Measurements from ENCODE around the gene HDDC3. TPM values are rescaled to one million over a fixed set of nuclear protein-coding genes. Genes with fewer than 3 reads are reported as not detected.
A peak's percentile ranks its signal among the peaks of the same experiment; 100 is the strongest.

Gene HDDC3, protein sequence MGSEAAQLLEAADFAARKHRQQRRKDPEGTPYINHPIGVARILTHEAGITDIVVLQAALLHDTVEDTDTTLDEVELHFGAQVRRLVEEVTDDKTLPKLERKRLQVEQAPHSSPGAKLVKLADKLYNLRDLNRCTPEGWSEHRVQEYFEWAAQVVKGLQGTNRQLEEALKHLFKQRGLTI
- total RNA-seq (15.6 TPM), polyA plus RNA-seq (10 to 100 TPM; 24.4 to 36.2 (median 33.3) TPM)

DNA sequence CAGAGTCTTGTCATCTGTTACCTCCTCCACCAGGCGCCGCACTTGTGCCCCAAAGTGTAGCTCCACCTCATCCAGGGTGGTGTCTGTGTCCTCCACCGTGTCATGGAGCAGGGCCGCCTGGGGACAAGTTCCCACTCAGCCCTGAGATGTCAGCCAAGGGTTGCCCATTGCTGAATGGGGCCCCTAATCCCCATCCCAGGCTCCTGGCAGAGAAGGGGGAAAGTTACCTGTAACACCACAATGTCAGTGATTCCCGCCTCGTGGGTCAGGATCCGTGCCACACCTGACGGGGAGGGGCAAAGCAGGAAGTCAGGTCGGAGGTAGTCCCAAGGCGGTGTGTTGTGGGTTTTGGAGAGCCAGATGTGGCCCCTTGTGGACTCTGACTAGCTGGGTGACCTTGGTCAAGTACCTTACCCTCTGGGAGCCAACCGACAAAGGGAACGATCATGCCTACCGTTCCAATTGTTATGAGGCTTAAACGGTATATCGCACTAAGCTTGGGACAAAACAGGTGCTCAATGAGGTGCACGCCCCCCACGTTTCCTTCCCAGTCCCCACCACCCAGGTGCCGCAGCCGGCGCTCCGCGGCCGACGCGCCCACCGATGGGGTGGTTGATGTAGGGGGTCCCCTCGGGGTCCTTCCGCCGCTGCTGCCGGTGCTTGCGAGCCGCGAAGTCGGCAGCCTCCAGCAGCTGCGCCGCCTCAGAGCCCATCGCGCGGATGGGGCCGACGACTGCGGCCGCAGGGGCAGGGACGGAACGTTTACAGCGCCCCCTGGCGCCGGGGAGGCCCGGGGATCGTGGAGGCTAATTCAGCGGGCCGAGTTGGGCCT lies at the start of gene HDDC3:
Gene HDDC3, minus strand, starts transcription at position 722 of the 832 bp plus-strand sequence. Its CDS starts 9 bp downstream, at position 713.
- Histone ChIP-seq H3K36me3 (ENCODE audit: control insufficient read depth, insufficient read depth, low read length) (no peaks in the 10 kb centered on the region), H3K27me3 (ENCODE audit: control insufficient read depth, insufficient read depth, low read length) (no peaks in the 10 kb centered on the region), H3K4me3 (ENCODE audit: low read depth, low read length) (peak within 1 kb of the TSS; percentile 89), H3K4me1 (ENCODE audit: control insufficient read depth, insufficient read depth, low read length, poor library complexity, severe bottlenecking) (peaks cover 58% of the 10 kb centered on the region), H3K27ac (ENCODE audit: insufficient read depth, low read length, poor library complexity, severe bottlenecking) (peak within 1 kb of the TSS; percentile 93), H3K9me3 (ENCODE audit: control insufficient read depth in 2 of 2, low read length in 2 of 2) (no peaks in the 10 kb centered on the region)
- H3K9me3 Mint-ChIP-seq = no peaks in the 10 kb centered on the region
- peak within 1 kb of the TSS; percentile 88 to 99 (median 98) for H3K4me3 Mint-ChIP-seq
- peaks cover 8% of the 10 kb centered on the region for H3K36me3 Mint-ChIP-seq
- H3K27ac Mint-ChIP-seq = peak within 1 kb of the TSS; percentile 94 to 99 (median 99)
- peaks cover 11 to 66% (median 38%) of the 10 kb centered on the region in 4 donors for H3K4me1 Mint-ChIP-seq
- ATAC-seq (ENCODE audit: low read depth in 2 of 2) (peak; percentile 61 to 67), DNase-seq (peak; percentile 77 to 95 (median 87))
- no peaks in the 10 kb centered on the region for H3K27me3 Mint-ChIP-seq

DNA sequence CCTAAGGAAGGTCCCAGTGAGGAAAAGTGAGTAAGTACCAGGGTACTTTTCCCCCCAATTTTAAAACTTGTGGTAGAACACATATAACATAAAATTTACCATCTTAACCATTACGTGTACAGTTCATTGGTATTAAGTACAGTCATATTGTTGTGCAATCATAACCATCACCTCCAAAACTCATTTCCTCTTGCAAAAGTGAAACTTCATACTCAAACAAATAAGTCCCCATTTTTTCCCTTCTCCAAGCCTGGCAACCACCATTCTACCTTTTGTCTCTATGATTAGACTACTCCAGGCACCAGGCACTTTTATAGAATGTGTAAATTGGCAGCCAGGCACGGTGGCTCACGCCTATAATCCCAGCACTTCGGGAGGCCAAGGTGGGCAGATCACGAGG lies 49.8 kb upstream of the HDDC3 start:
- Mint-ChIP-seq H3K4me3 (no peak overlapping the region), H3K9me3 (no peaks in the 10 kb centered on the region), H3K36me3 (peaks cover 34% of the 10 kb centered on the region), H3K27ac (peak overlapping the region in 1 of 3 donors; percentile 68), H3K4me1 (peaks cover 2 to 17% (median 6%) of the 10 kb centered on the region in 4 donors), H3K27me3 (no peaks in the 10 kb centered on the region)
- H3K27ac ChIP-seq (ENCODE audit: insufficient read depth, low read length, poor library complexity, severe bottlenecking) = no peak overlapping the region
- H3K27me3 ChIP-seq (ENCODE audit: control insufficient read depth, insufficient read depth, low read length) = no peaks in the 10 kb centered on the region
- no peaks in the 10 kb centered on the region for H3K9me3 ChIP-seq (ENCODE audit: control insufficient read depth in 2 of 2, low read length in 2 of 2)
- ATAC-seq (ENCODE audit: low read depth in 2 of 2) (no peak), DNase-seq (peak in 1 of 3 donors; percentile 33)
- H3K4me3 ChIP-seq (ENCODE audit: low read depth, low read length) = no peak overlapping the region
- peaks cover 3% of the 10 kb centered on the region for H3K4me1 ChIP-seq (ENCODE audit: control insufficient read depth, insufficient read depth, low read length, poor library complexity, severe bottlenecking)
- H3K36me3 ChIP-seq (ENCODE audit: control insufficient read depth, insufficient read depth, low read length) = peaks cover 16% of the 10 kb centered on the region

DNA sequence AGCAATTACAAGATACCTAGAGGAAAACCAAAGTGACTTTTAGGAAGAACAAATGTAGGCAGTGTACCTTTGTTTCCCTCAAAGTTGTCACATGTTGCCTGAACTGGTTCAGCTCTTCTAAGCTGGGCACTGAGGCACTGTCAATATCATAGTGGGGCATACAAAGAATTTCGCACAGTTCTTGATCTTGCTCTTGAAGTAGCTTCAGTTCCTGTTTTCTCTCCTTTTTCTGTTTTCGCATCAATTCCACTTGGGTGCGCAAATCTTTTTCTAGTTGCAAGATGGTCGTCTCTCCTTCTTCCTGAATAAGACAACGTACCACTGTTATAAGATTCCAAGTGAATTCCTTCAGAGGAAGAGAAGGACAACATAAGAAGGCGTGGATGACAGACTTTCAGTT lies 49.3 kb upstream of the HDDC3 start:
- no peaks in the 10 kb centered on the region for H3K9me3 ChIP-seq (ENCODE audit: control insufficient read depth in 2 of 2, low read length in 2 of 2)

DNA sequence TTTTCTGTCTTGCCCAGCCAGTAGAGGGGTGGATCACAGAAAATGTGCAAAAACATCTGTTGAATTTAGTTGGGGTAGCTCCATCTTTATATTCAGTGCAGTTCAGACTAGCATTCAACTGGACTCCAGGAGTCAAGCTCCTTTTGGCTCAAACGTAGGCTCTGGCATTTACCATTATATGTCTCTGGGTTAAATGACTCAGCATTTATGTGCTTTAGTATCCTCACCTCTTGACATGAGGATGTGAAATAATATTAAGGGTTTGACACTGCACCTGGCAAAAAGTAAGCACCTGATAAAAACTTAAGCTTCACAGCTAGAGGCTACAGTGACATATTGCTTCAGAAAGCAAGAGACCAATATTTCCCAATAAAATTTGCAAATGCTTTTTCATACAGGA lies 47.2 kb upstream of the HDDC3 start:
- no peaks in the 10 kb centered on the region for H3K9me3 ChIP-seq (ENCODE audit: control insufficient read depth in 2 of 2, low read length in 2 of 2)
- H3K4me3 ChIP-seq (ENCODE audit: low read depth, low read length) = no peak overlapping the region
- H3K4me3 Mint-ChIP-seq = no peak overlapping the region
- no peak for DNase-seq
- H3K36me3 ChIP-seq (ENCODE audit: control insufficient read depth, insufficient read depth, low read length) = peaks cover 24% of the 10 kb centered on the region
- H3K36me3 Mint-ChIP-seq = peaks cover 33% of the 10 kb centered on the region
- no peaks in the 10 kb centered on the region for H3K27me3 ChIP-seq (ENCODE audit: control insufficient read depth, insufficient read depth, low read length)
- H3K9me3 Mint-ChIP-seq = no peaks in the 10 kb centered on the region
- no peaks in the 10 kb centered on the region for H3K4me1 ChIP-seq (ENCODE audit: control insufficient read depth, insufficient read depth, low read length, poor library complexity, severe bottlenecking)
- H3K27ac Mint-ChIP-seq = peak overlapping the region in 1 of 3 donors; percentile 38
- ATAC-seq (ENCODE audit: low read depth in 2 of 2) = no peak
- H3K27me3 Mint-ChIP-seq = no peaks in the 10 kb centered on the region
- H3K27ac ChIP-seq (ENCODE audit: insufficient read depth, low read length, poor library complexity, severe bottlenecking) = no peak overlapping the region
- H3K4me1 Mint-ChIP-seq = peaks cover 2 to 13% (median 5%) of the 10 kb centered on the region in 4 donors

More for the DNA sequence above, 49.3 kb upstream of the HDDC3 start:
- Histone ChIP-seq H3K27me3 (ENCODE audit: control insufficient read depth, insufficient read depth, low read length) (no peaks in the 10 kb centered on the region), H3K4me1 (ENCODE audit: control insufficient read depth, insufficient read depth, low read length, poor library complexity, severe bottlenecking) (no peaks in the 10 kb centered on the region), H3K27ac (ENCODE audit: insufficient read depth, low read length, poor library complexity, severe bottlenecking) (no peak overlapping the region), H3K4me3 (ENCODE audit: low read depth, low read length) (no peak overlapping the region), H3K36me3 (ENCODE audit: control insufficient read depth, insufficient read depth, low read length) (peaks cover 16% of the 10 kb centered on the region)
- ATAC-seq (ENCODE audit: low read depth in 2 of 2) (no peak), DNase-seq (no peak)
- H3K4me1 Mint-ChIP-seq = peaks cover 2 to 13% (median 5%) of the 10 kb centered on the region in 4 donors
- no peak overlapping the region for H3K4me3 Mint-ChIP-seq
- H3K36me3 Mint-ChIP-seq = peaks cover 34% of the 10 kb centered on the region
- H3K9me3 Mint-ChIP-seq = no peaks in the 10 kb centered on the region
- H3K27ac Mint-ChIP-seq = no peak overlapping the region
- no peaks in the 10 kb centered on the region for H3K27me3 Mint-ChIP-seq

DNA sequence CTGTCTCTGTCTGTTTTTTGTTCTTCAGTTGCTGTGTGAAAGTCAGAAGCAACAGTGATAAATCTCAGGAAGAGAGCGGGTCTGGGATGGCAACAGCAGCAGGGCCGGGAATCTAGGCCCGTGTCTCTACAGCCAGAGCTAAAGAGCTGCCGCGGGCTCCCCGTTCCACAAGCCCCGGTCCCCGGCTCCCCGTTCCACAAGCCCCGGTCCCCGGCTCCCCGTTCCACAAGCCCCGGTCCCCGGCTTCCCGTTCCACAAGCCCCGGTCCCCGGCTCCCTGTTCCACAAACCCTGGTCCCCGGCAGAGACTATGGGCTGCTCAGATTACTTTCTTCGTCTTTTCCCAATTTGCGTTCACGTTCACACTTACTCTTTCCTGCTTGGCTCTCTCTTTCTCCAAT lies 41.9 kb upstream of the HDDC3 start:
- Mint-ChIP-seq H3K27ac (no peak overlapping the region), H3K36me3 (peaks cover 21% of the 10 kb centered on the region), H3K4me1 (peaks cover 0 to 5% (median 0%) of the 10 kb centered on the region in 4 donors)

DNA sequence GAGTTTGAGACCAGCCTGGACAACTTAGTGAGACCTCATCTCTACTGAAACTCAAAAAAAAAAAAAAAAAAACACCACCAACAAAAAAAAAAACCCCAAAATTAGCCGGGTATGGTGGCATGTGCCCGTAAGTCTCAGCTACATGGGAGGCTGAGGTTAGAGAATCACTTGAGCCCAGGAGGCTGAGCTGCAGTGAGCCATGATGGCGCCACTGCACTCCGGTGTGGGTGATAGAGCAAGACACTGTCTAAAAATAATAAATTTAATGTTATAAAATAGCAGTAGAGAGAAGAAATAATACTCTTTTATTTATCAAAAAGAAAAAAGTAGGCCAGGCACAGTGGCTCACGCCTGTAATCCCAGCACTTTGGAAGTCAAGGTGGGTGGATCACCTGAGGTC lies 39.8 kb upstream of the HDDC3 start:
- DNase-seq = no peak
- H3K4me1 Mint-ChIP-seq = peaks cover 0 to 5% (median 0%) of the 10 kb centered on the region in 4 donors
- H3K27ac Mint-ChIP-seq = no peak overlapping the region
- H3K9me3 Mint-ChIP-seq = no peaks in the 10 kb centered on the region
- Histone ChIP-seq H3K4me1 (ENCODE audit: control insufficient read depth, insufficient read depth, low read length, poor library complexity, severe bottlenecking) (no peaks in the 10 kb centered on the region), H3K4me3 (ENCODE audit: low read depth, low read length) (no peak overlapping the region), H3K36me3 (ENCODE audit: control insufficient read depth, insufficient read depth, low read length) (peaks cover 42% of the 10 kb centered on the region), H3K9me3 (ENCODE audit: control insufficient read depth in 2 of 2, low read length in 2 of 2) (no peaks in the 10 kb centered on the region), H3K27ac (ENCODE audit: insufficient read depth, low read length, poor library complexity, severe bottlenecking) (no peak overlapping the region), H3K27me3 (ENCODE audit: control insufficient read depth, insufficient read depth, low read length) (no peaks in the 10 kb centered on the region)
- no peaks in the 10 kb centered on the region for H3K27me3 Mint-ChIP-seq
- H3K4me3 Mint-ChIP-seq = no peak overlapping the region
- no peak for ATAC-seq (ENCODE audit: low read depth in 2 of 2)
- H3K36me3 Mint-ChIP-seq = peaks cover 19% of the 10 kb centered on the region

More for the DNA sequence above, 41.9 kb upstream of the HDDC3 start:
- Mint-ChIP-seq H3K4me3 (no peak overlapping the region), H3K27me3 (no peaks in the 10 kb centered on the region), H3K9me3 (no peaks in the 10 kb centered on the region)
- Histone ChIP-seq H3K27ac (ENCODE audit: insufficient read depth, low read length, poor library complexity, severe bottlenecking) (no peak overlapping the region), H3K9me3 (ENCODE audit: control insufficient read depth in 2 of 2, low read length in 2 of 2) (no peaks in the 10 kb centered on the region), H3K4me1 (ENCODE audit: control insufficient read depth, insufficient read depth, low read length, poor library complexity, severe bottlenecking) (no peaks in the 10 kb centered on the region), H3K36me3 (ENCODE audit: control insufficient read depth, insufficient read depth, low read length) (peaks cover 29% of the 10 kb centered on the region), H3K27me3 (ENCODE audit: control insufficient read depth, insufficient read depth, low read length) (no peaks in the 10 kb centered on the region), H3K4me3 (ENCODE audit: low read depth, low read length) (no peak overlapping the region)
- ATAC-seq (ENCODE audit: low read depth in 2 of 2) = no peak
- DNase-seq = no peak

DNA sequence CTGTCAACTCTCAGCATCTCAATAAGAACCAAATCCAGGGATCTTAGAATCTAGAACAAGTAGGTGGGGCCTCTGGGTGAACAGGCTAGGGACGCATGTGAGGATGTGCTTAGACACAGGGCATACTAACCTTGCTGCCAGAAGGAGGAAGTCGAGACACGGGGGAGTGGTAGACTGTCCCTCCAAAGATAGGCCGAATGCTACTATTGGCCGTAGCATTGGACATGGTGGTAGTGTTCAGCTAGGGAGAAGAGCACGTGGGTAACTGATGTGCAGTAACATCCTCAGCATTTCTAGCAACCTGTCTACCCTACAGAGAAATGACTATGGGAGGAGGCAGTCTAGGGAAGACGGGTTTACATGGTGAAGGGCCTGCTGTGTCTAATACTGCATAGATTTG lies 37.9 kb upstream of the HDDC3 start:
- DNase-seq (no peak), ATAC-seq (ENCODE audit: low read depth in 2 of 2) (no peak)
- no peaks in the 10 kb centered on the region for H3K27me3 ChIP-seq (ENCODE audit: control insufficient read depth, insufficient read depth, low read length)
- Mint-ChIP-seq H3K27me3 (no peaks in the 10 kb centered on the region), H3K9me3 (no peaks in the 10 kb centered on the region), H3K27ac (no peak overlapping the region), H3K36me3 (peaks cover 31% of the 10 kb centered on the region), H3K4me1 (peaks cover 0 to 5% (median under 1%) of the 10 kb centered on the region in 4 donors), H3K4me3 (no peak overlapping the region)
- H3K4me1 ChIP-seq (ENCODE audit: control insufficient read depth, insufficient read depth, low read length, poor library complexity, severe bottlenecking) = no peaks in the 10 kb centered on the region
- peaks cover 44% of the 10 kb centered on the region for H3K36me3 ChIP-seq (ENCODE audit: control insufficient read depth, insufficient read depth, low read length)
- H3K27ac ChIP-seq (ENCODE audit: insufficient read depth, low read length, poor library complexity, severe bottlenecking) = no peak overlapping the region
- no peaks in the 10 kb centered on the region for H3K9me3 ChIP-seq (ENCODE audit: control insufficient read depth in 2 of 2, low read length in 2 of 2)
- H3K4me3 ChIP-seq (ENCODE audit: low read depth, low read length) = no peak overlapping the region
